Stimulated activated effector memory CD8-positive, alpha-beta T cell treated with anti-CD3 and anti-CD28 coated beads, Interleukin-12 subunit alpha, Interleukin-12 subunit beta, amount 100 ng/mL, for 72 hours (primary cell): ENCODE data around the gene CKS1B.

Experiments used
- ATAC-seq: fragments of 150-1000 bp; cut with Tn5 transposase; 2 replicates; pipeline ENCODE4 v1.10.0; 2021
- DNase-seq, 2 donors: peaks; one replicate each; pipeline ENCODE4 v3.0.0; 2021 to 2022; ENCODE audit warnings: low spot score in 2 of 2
- H3K27ac Mint-ChIP-seq: one replicate; pipeline ENCODE4 v1.8.0; 2022; ENCODE audit warnings: mild to moderate bottlenecking, mixed read lengths
- H3K36me3 Mint-ChIP-seq: one replicate; pipeline ENCODE4 v1.8.0; 2022; ENCODE audit warnings: mild to moderate bottlenecking, mixed read lengths
- H3K4me1 Mint-ChIP-seq: one replicate; pipeline ENCODE4 v1.8.0; 2022; ENCODE audit warnings: mixed read lengths
- H3K4me3 Mint-ChIP-seq: one replicate; pipeline ENCODE4 v1.8.0; 2022; ENCODE audit warnings: mild to moderate bottlenecking, mixed read lengths
- H3K9me3 Mint-ChIP-seq: one replicate; pipeline ENCODE4 v1.8.0; 2022; ENCODE audit warnings: mixed read lengths

CKS1B gene

DNA sequence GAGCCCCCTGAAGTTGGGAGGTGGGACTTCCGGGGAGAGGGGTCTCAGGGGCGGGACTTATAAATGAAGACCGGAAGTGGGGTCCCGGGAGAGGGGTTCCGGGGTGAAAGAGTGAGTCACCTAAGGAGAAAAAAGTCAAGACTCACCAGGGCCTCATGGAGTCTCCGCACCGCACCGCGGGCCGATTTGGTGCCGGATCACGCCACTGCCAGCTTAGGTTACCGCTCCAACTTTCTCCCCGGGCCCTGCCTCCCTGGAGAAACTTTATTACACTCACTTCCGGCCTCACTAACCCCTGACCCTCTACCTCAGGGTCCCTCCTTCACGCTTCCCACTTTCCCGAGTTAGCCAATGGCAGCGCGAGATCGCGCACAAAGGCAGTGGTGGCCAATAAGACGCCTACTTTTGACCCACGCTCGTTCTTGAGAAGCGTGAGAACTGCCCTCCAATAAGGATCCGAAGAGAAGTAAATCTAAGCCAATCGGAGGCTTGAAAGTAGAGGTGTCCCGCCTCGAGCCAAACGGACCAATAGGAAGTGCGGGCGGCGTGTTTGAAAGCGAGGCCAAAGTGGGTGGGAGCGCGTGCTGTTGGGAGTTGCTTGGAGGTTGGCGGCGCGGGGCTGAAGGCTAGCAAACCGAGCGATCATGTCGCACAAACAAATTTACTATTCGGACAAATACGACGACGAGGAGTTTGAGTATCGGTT lies at the start of gene CKS1B:
CKS1B (plus strand) TSS at position 580 of the 706 bp plus-strand sequence; CDS start at position 645, 65 bp downstream.
- Mint-ChIP-seq H3K36me3 (peaks cover 29% of the 10 kb centered on the region), H3K4me1 (peaks cover 39% of the 10 kb centered on the region)

GRCh38 chr1:154925335-154926170 lies 48.9 kb upstream of the CKS1B start:
- H3K36me3 Mint-ChIP-seq: peaks cover 80% of the 10 kb centered on the region
- no peak overlapping the region for H3K4me3 Mint-ChIP-seq
- peak; percentile 57 for ATAC-seq
- H3K4me1 Mint-ChIP-seq: peaks cover 24% of the 10 kb centered on the region
- DNase-seq: no peak
- peak overlapping the region; percentile 90 for H3K27ac Mint-ChIP-seq
- H3K9me3 Mint-ChIP-seq: no peaks in the 10 kb centered on the region

More for the DNA sequence above, at the start of gene CKS1B:
- peak; percentile 85 to 97 for DNase-seq
- H3K9me3 Mint-ChIP-seq: no peaks in the 10 kb centered on the region
- H3K4me3 Mint-ChIP-seq: no peak within 1 kb of the TSS
- peak; percentile 90 for ATAC-seq
- H3K27ac Mint-ChIP-seq: no peak within 1 kb of the TSS

- peaks cover 80% of the 10 kb centered on the region for H3K36me3 Mint-ChIP-seq
- no peak for ATAC-seq
- peaks cover 24% of the 10 kb centered on the region for H3K4me1 Mint-ChIP-seq
- no peak overlapping the region for H3K4me3 Mint-ChIP-seq
- DNase-seq: no peak
- no peaks in the 10 kb centered on the region for H3K9me3 Mint-ChIP-seq
- peak overlapping the region; percentile 90 for H3K27ac Mint-ChIP-seq
Measured at GRCh38 chr1:154926201-154926600, 48.3 kb upstream of the CKS1B start.

- no peak overlapping the region for H3K4me3 Mint-ChIP-seq
- no peaks in the 10 kb centered on the region for H3K9me3 Mint-ChIP-seq
- ATAC-seq (no peak), DNase-seq (no peak)
- H3K27ac Mint-ChIP-seq: no peak overlapping the region
- peaks cover 53% of the 10 kb centered on the region for H3K36me3 Mint-ChIP-seq
- H3K4me1 Mint-ChIP-seq: peaks cover 21% of the 10 kb centered on the region
Measured at GRCh38 chr1:154931940-154932487, 42.5 kb upstream of the CKS1B start.

DNA sequence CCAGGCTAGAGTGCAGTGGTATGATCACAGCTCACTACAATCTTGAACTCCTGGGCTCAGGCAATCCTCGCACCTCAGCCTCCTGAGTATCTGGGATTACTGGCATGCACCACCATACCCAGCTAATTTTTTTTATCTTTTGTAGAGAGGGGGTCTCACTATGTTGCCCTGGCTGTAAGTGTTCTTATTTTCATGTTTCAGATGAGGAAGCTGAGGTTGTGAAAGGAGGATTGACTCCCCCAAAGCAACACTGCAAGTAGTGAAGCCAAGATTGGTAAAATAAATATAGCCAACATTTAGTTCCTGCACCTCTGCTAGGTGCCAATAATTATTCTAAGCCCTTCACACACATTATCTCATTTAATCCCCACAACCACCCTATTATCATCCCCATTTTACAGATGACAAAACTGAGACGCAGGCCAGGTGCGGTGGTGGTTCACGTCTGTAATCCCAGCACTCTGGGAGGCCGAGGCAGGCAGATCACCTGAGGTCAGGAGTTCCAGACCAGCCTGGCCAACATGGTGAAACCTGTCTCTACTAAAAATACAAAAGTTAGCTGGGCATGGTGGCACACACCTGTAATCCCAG lies 40.0 kb upstream of the CKS1B start:
- Mint-ChIP-seq H3K4me3 (peak overlapping the region; percentile 96), H3K4me1 (peaks cover 34% of the 10 kb centered on the region), H3K36me3 (peaks cover 35% of the 10 kb centered on the region), H3K9me3 (no peaks in the 10 kb centered on the region), H3K27ac (no peak overlapping the region)
- ATAC-seq: no peak
- DNase-seq: no peak

DNA sequence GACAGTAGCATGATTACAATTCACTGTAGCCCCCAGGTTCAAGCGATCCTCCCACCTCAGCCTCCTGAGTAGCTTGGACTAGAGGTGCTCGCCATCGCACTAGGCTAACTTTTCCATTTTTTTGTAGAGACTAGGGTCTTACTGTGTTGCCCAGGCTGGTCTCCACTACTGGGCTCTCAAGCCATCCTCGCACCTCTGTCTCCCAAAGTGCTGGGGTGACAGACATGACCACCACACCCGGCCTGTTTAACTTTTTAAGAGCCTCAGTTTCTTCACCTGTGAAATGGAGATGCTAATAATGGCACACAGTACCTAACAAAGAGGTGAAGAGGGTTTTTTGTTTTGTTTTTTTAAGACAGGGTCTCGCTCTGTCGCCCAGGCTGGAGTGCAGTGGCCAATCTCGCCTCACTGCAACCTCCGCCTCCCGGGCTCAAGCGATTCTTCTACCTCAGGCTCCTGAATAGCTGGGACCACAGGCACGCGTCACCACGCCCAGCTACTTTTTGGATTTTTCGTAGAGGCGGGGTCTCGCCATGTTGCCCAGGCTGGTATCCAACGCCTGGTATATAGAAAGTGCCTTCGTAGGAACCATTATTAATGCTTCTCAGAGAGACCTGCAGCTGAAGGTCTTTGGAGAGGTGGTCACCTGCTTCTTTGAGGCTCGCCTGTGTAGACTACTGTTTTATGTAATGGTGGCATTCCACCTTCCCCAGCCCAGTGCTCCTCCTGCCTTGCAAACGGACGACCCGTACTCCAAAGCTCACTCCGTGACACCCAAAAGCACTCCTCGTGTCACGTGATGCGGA lies 38.5 kb upstream of the CKS1B start:
- Mint-ChIP-seq H3K4me3 (peak overlapping the region; percentile 96), H3K36me3 (peaks cover 27% of the 10 kb centered on the region), H3K9me3 (no peaks in the 10 kb centered on the region), H3K27ac (peak overlapping the region; percentile 100), H3K4me1 (peaks cover 45% of the 10 kb centered on the region)
- no peak for ATAC-seq
- no peak for DNase-seq

- no peaks in the 10 kb centered on the region for H3K9me3 Mint-ChIP-seq
- ATAC-seq (peak; percentile 90), DNase-seq (peak; percentile 86 to 99)
- peaks cover 27% of the 10 kb centered on the region for H3K36me3 Mint-ChIP-seq
- peak within 1 kb of the TSS; percentile 100 for H3K27ac Mint-ChIP-seq
- H3K4me3 Mint-ChIP-seq: peak within 1 kb of the TSS; percentile 96
- H3K4me1 Mint-ChIP-seq: peaks cover 52% of the 10 kb centered on the region
Measured at GRCh38 chr1:154936555-154937084, 37.9 kb upstream of the CKS1B start, which contains the start of gene PMVK. TSS of gene PMVK (minus strand) at chr1:154936719. CDS start at chr1:154936685, 34 bp downstream.

- peaks cover 59% of the 10 kb centered on the region for H3K4me1 Mint-ChIP-seq
- DNase-seq: peak in 1 of 2 donors; percentile 80
- H3K9me3 Mint-ChIP-seq: no peaks in the 10 kb centered on the region
- H3K27ac Mint-ChIP-seq: peak overlapping the region; percentile 100
- ATAC-seq: peak; percentile 88
- H3K36me3 Mint-ChIP-seq: peaks cover 26% of the 10 kb centered on the region
- peak overlapping the region; percentile 96 for H3K4me3 Mint-ChIP-seq
Measured at GRCh38 chr1:154937085-154937987, 37.1 kb upstream of the CKS1B start.

GRCh38 chr1:154937988-154938386 lies 36.5 kb upstream of the CKS1B start:
- no peak for DNase-seq
- no peaks in the 10 kb centered on the region for H3K9me3 Mint-ChIP-seq

GRCh38 chr1:154938604-154939399 lies 35.7 kb upstream of the CKS1B start:
- Mint-ChIP-seq H3K36me3 (peaks cover 35% of the 10 kb centered on the region), H3K9me3 (no peaks in the 10 kb centered on the region), H3K4me3 (peak overlapping the region; percentile 96), H3K4me1 (peaks cover 74% of the 10 kb centered on the region), H3K27ac (peak overlapping the region; percentile 100)
- DNase-seq (no peak), ATAC-seq (no peak)

More at GRCh38 chr1:154937988-154938386, 36.5 kb upstream of the CKS1B start:
- peaks cover 65% of the 10 kb centered on the region for H3K4me1 Mint-ChIP-seq
- H3K36me3 Mint-ChIP-seq: peaks cover 27% of the 10 kb centered on the region
- peak overlapping the region; percentile 96 for H3K4me3 Mint-ChIP-seq
- H3K27ac Mint-ChIP-seq: peak overlapping the region; percentile 100
- ATAC-seq: no peak

- Mint-ChIP-seq H3K36me3 (peaks cover 35% of the 10 kb centered on the region), H3K4me1 (peaks cover 81% of the 10 kb centered on the region), H3K9me3 (no peaks in the 10 kb centered on the region), H3K27ac (peak overlapping the region; percentile 84), H3K4me3 (peak overlapping the region; percentile 49)
- no peak for ATAC-seq
- no peak for DNase-seq
Measured at GRCh38 chr1:154940213-154940560, 34.3 kb upstream of the CKS1B start.

- peak; percentile 32 for ATAC-seq
Measured at GRCh38 chr1:154940651-154941194, 33.8 kb upstream of the CKS1B start.

More at GRCh38 chr1:154940651-154941194, 33.8 kb upstream of the CKS1B start:
- peak overlapping the region; percentile 49 for H3K4me3 Mint-ChIP-seq
- H3K36me3 Mint-ChIP-seq: peaks cover 39% of the 10 kb centered on the region
- DNase-seq: no peak
- peaks cover 78% of the 10 kb centered on the region for H3K4me1 Mint-ChIP-seq
- H3K9me3 Mint-ChIP-seq: no peaks in the 10 kb centered on the region
- H3K27ac Mint-ChIP-seq: peak overlapping the region; percentile 84
